ENCODE data around the gene ZMIZ1.

- no peak for TF ChIP-seq EP300 (IDR thresholded peaks at IDR 0.05)
- no peak for TF ChIP-seq POLR2A (IDR thresholded peaks at IDR 0.05)
- TF ChIP-seq CTCF (IDR thresholded peaks at IDR 0.05) = no peak
- TF ChIP-seq POLR2AphosphoS5 (IDR thresholded peaks at IDR 0.05) = no peak
Observed at GRCh38 chr10:79049931-79050895, 18.6 kb upstream of the ZMIZ1 start.

Data from suprapubic skin (tissue), 4 donors.